Ectodermal cell (in vitro differentiated cells): ENCODE results near the gene GBGT1. TPM values are rescaled to one million over a fixed set of nuclear protein-coding genes. Genes with fewer than 3 reads are reported as not detected.
"Not testable (repeated sequence)": the region's sequence is repeated elsewhere in the genome, so short reads cannot be mapped to it uniquely, and the experiment has no call there.

Experiments
- H3K27ac ChIP-seq: 2 replicates; pipeline ENCODE4 v1.7.0; 2013; ENCODE audit warnings: mild to moderate bottlenecking, low read depth, low read length; ENCODE audit not compliant: insufficient read depth, poor library complexity, severe bottlenecking
- H3K27me3 ChIP-seq: 2 replicates; pipeline ENCODE4 v1.7.0; 2013; ENCODE audit warnings: mild to moderate bottlenecking, low read length; ENCODE audit not compliant: insufficient read depth, control insufficient read depth, poor library complexity, severe bottlenecking
- H3K36me3 ChIP-seq: one replicate; pipeline ENCODE4 v1.7.0; 2013; ENCODE audit warnings: low read length; ENCODE audit not compliant: control insufficient read depth, insufficient read depth
- H3K4me1 ChIP-seq: one replicate; pipeline ENCODE4 v1.7.0; 2013; ENCODE audit warnings: low read length; ENCODE audit not compliant: control insufficient read depth, insufficient read depth
- H3K4me3 ChIP-seq: 2 replicates; pipeline ENCODE4 v1.7.0; 2013; ENCODE audit warnings: low read depth, low read length, control low read depth; ENCODE audit not compliant: insufficient read depth
- H3K9me3 ChIP-seq: 2 replicates; pipeline ENCODE4 v1.7.0; 2013; ENCODE audit warnings: mild to moderate bottlenecking, low read length, moderate library complexity; ENCODE audit not compliant: control insufficient read depth
- WGBS, 2 experiments: methylation state at CpG; one replicate each; pipeline ENCODE4 v1.1.7; 2013; ENCODE audit warnings: missing lambda C conversion rate in 2 of 2; 5-methylcytosine and 5-hydroxymethylcytosine counted together
- polyA plus RNA-seq, 4 experiments: library from polyadenylated mRNA; stranded (reverse); fragments of 50-300 nt; gene quantifications; one replicate each; pipeline ENCODE4 v1.2.3, GENCODE V29; 2013

The GBGT1 gene
- 2.1 TPM for polyA plus RNA-seq (2013, experiment 1 of 4)
- polyA plus RNA-seq (2013, experiment 2 of 4) = 2.2 TPM
- polyA plus RNA-seq (2013, experiment 3 of 4) = 1.5 TPM
- 2.8 TPM for polyA plus RNA-seq (2013, experiment 4 of 4)

DNA sequence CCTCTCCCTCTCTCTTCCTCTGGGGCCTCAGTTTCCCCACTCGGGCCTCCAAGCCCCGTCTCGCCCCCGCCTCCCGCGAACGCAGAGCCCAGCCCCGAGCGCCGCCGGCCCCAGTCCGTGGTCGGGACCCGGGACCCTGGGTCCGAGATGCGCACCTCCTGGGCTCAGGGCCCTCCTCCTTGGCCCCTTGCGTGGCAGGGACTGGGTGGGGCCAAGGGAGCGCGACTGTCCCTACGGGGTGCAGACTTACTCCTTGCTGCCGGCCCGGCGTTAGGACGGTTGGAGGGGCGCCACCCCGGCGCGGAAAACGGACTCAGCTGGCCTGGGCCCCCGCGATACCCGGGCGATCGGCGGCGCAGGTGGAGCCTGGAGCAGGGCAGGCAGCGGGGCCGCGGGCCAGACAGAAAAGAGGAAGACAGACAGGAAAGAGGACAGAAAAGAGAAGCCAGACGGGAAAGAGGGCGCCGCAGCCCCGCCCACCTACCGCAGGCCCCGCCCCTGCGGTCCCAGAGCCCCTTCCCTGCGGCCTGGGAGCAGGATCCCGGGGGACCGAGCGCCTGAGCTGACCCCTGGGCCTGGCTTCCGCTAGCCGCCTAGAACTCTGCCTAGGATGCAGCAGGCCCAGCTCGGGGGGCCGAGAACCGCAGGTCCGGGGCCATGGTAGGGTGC, at the start of gene GBGT1:
Gene GBGT1, minus strand, starts transcription at position 411 of the 669 bp plus-strand sequence. CDS start 1,502 bp downstream, outside the sequence.
- H3K4me3 ChIP-seq = peak within 1 kb of the TSS; percentile 47
- no peaks in the 10 kb centered on the region for H3K36me3 ChIP-seq
- peaks cover 34% of the 10 kb centered on the region for H3K27me3 ChIP-seq
- H3K27ac ChIP-seq = no peak within 1 kb of the TSS
- WGBS, 2 experiments = 6 to 7% methylated on average over 56 of the region's 56 CpGs
- H3K4me1 ChIP-seq = peaks cover 5% of the 10 kb centered on the region
- no peaks in the 10 kb centered on the region for H3K9me3 ChIP-seq

DNA sequence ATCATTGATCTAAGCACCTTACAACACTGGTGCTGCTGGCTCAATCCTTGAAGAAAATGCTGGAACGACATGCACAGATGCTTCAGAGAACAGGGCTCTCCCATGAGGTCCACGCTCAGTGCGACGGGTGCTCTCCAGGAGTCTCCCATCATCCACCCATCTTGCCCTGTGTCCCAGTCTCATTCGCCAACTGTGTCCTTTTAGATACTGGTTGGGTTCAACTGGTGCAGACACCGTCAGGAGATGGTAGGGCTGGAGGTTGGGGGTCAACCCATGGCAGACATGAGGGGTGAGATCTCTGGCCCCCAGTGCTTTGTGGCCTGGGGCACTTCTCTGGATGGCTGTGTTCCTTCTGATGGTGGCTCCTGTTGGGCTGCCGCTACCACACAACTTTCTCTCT, 46.9 kb upstream of the GBGT1 start:
- Histone ChIP-seq H3K9me3 (no peaks in the 10 kb centered on the region), H3K4me3 (no peak overlapping the region), H3K36me3 (no peaks in the 10 kb centered on the region), H3K27ac (no peak overlapping the region), H3K27me3 (peaks cover 14% of the 10 kb centered on the region), H3K4me1 (no peaks in the 10 kb centered on the region)
- 89 to 91% methylated on average over 7 of the region's 7 CpGs for WGBS, 2 experiments

DNA sequence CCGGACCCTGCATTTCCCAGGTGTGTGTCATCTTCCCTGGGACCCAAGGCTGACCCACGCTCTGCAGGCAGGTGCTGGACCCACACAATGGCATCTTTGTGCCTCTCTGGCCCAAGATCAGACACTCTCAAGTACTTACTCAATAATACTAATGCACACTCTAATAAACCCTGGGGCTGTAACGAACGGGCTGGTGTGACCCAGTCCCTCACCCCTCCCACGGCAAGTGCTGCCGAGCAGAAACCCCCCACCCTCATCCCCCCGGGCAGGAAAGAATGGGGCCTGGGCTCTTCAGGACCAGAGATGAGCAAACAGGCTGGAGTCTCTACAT, 46.5 kb upstream of the GBGT1 start:
- peaks cover 9% of the 10 kb centered on the region for H3K27me3 ChIP-seq
- H3K36me3 ChIP-seq = no peaks in the 10 kb centered on the region
- no peaks in the 10 kb centered on the region for H3K4me1 ChIP-seq
- no peak overlapping the region for H3K4me3 ChIP-seq
- H3K27ac ChIP-seq = no peak overlapping the region
- WGBS, 2 experiments = 71 to 74% methylated on average over 7 of the region's 7 CpGs
- no peaks in the 10 kb centered on the region for H3K9me3 ChIP-seq

DNA sequence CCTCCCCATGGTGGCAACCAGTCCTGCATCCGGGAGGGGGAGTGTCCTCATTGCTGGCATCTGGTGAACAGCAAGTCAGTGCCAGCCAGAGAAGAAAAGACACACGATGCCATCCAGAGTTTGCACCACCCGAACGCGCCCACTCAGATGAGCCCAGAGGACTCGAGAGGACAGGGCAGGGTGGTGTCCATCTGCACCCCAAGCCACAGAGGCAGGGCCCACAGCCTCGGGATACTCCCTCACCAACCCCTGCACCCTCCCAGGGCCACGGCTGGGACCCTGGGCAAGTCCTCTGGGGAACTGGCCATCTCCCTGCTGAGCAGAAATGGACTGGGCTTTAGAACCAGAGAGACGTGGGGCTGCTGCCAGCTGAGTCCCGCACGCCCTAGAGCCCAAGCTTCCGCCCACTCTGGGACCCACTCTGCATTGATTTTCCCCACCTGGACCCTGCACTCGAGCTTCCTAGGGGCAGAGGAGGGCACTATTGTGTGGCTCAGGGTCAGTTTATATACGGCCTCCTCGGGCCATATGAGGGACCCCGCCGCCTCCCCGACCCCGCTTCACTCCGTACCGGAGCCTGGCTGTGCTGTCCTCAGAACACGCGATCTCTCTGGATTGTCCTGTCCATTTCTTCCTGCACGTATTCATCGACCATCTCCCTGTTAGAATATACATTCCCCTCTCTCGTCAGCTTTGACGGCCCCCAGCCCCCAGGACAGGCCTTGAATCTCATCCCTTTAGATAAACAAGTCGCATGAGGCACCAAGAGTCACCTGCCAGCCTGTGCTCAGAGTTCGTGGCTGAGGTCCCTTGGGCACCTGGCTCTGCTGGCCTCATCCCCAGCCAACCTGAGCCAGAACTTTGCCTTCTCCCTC, 45.9 kb upstream of the GBGT1 start:
- H3K4me3 ChIP-seq, H3K27ac ChIP-seq, H3K4me1 ChIP-seq, H3K36me3 ChIP-seq, H3K9me3 ChIP-seq: not testable (repeated sequence)
- H3K27me3 ChIP-seq = peaks cover 12% of the 10 kb centered on the region
- 85 to 87% methylated on average over 29 of the region's 29 CpGs for WGBS, 2 experiments

DNA sequence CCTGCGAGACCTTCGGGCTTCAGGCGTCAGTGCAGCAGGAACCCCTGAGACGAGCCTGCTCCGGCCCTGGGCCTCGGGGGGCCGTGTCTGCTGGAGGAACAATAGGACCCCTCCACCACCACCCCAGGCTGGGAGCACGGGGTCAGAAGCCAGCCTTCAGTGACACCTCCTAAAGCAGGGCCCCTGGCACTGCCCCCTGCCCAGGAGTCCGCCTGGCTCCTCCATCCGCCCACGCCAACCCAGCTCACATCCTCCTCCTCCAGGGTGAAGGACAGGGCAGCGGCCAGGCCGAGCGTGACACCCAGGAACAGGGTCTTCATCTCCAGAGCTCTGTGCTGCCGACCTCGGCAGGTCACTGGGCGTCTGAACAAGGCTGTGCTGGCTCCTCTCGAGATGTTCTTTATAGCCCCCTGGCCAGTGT, 45.2 kb upstream of the GBGT1 start, which contains the start of gene OBP2B:
Gene OBP2B, minus strand, starts transcription at position 371 of the 421 bp plus-strand sequence. Its CDS starts 51 bp downstream, at position 320.
- H3K9me3 ChIP-seq, H3K4me3 ChIP-seq, H3K36me3 ChIP-seq, H3K27ac ChIP-seq, H3K4me1 ChIP-seq: not testable (repeated sequence)
- 40 to 80% methylated on average over 1 of the region's 18 CpGs for WGBS, 2 experiments
- peaks cover 12% of the 10 kb centered on the region for H3K27me3 ChIP-seq

DNA sequence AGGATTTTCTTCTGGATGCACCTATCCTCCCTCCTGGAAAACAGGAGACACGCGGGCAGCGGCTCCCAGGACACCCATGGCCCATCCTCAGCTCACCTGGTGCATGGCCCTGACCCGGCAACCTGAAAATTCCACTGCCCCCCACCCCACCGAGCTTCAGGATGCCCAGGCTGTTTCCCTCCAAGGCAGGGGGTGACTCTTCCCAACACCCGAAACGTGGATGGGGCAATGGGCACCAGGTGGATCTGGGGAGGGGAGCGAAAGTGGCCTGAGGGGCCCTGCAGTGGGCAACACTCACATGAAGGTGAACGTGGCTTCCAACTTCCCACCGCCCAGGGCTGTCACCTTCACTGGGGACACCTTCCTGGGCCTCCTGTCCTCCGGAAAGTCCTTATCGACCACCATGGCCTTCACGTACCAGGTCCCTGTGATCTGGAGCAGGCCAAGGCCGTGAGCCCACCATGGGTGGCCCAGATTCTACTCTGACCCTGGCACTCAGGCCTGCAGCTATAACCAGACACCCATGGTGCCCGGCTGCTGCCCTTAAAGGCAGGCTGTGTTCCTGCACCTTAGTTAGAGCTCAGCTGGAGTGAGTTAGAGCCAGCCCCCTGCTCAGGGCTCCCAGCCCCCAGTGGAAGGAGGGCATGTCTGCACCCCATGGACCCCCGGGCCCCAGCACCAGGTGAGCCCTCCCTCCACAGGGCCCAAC, 44.6 kb upstream of the GBGT1 start:
- peaks cover 12% of the 10 kb centered on the region for H3K27me3 ChIP-seq
- H3K27ac ChIP-seq, H3K36me3 ChIP-seq, H3K4me1 ChIP-seq, H3K4me3 ChIP-seq, H3K9me3 ChIP-seq: not testable (repeated sequence)
- 87 to 95% methylated on average over 11 of the region's 16 CpGs for WGBS, 2 experiments

DNA sequence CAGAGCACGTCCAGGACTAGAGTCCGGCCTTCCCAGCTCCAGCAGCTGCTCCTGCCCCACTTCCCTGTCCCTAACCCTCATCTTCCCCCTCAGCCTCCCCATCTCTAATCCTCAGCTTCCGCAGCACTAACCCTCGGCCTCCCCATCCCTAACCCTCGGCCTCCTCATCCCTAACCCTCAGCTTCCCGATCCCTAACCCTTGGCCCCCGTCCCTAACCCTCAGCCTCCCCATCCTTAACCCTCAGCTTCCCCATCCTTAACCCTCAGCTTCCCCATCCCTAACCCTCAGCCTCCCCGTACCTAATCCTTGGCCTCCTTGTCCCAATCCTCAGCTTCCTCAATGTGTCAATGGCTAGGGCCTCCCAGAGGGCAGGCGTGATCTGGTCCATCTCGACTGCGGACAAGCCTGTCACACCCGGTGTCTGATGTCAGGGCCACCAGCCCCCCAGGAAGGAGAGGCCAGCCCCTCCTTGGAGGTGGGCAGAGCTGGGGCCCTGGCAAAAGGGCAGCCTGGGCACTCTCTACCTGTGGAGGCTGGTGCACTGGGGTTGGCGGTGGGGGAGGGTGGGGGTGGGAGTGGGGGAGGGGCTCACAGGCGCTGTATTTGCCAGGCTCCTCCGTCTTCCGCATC, 43.9 kb upstream of the GBGT1 start:
- Histone ChIP-seq H3K27me3 (peaks cover 12% of the 10 kb centered on the region), H3K27ac (no peak overlapping the region), H3K4me1 (no peaks in the 10 kb centered on the region), H3K9me3 (no peaks in the 10 kb centered on the region), H3K4me3 (no peak overlapping the region), H3K36me3 (no peaks in the 10 kb centered on the region)
- WGBS, 2 experiments = 86 to 87% methylated on average over 15 of the region's 16 CpGs

DNA sequence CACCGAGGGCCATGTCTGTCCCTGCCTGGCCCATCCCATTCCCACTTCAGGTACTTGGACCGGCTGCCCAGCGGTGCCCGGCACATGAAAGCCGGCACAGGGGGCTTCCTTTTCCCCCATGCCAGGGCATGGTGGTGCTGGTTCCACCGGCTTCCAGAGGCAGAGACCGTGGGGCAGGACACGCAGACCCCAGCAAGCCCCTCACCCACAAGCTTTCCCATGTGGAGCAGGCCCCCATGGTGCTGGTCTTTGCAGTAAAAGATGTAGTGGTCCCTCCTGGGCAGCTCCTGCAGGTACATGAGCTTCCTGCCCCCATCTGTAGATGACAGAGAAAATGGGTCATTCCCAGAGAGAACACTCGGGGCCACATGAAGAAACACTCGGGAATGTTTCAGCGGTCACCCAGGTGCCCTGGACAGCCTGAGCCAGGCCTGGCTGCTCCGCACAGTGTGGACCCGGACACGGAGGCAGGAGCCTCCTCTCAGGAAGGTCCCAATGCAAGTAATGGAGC, 43.4 kb upstream of the GBGT1 start:
- H3K27me3 ChIP-seq = peaks cover 12% of the 10 kb centered on the region
- no peak overlapping the region for H3K4me3 ChIP-seq
- 90 to 94% methylated on average over 14 of the region's 14 CpGs for WGBS, 2 experiments

DNA sequence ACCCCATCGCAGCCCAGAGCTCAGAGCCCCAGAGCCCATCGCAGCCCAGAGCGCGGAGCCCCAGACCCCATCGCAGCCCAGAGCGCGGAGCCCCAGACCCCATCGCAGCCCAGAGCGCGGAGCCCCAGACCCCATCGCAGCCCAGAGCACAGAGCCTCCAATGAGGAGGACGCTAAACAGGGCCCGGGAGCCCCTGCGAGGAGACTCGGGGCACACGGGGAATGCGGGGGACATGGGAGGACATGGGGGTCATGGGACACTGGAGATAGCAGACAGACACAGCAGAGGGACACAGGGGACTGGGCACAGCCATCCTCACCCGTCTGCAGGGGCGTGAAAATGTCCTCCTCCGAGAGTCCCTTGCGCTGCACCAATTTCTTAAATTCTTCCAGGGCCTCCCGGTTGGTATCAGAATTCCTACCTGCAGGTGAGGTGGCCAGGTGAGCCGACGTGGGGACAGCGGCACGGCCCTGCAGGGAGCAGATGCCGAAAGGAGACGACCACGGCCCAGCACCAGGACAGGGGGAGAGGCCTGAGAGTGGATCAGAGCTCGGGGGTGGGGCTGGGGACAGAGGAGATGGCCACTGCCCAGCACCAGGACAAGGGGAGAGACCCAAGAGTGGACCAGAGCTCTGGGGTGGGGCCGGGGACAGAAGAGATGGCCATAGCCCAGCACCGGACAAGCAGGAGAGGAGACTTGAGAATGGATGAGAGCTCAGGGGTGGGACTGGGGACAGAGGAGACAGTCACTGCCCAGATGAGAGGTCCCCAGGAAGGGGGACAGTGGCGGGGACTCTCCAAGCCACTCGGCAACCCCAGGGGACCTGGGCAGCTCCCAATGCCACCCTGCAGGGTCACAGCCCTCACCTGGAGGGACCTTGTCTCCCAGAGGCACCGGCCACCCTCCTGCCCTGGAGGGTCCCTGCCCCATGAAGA, 42.5 kb upstream of the GBGT1 start:
- 89 to 91% methylated on average over 35 of the region's 35 CpGs for WGBS, 2 experiments
- Histone ChIP-seq H3K4me3 (no peak overlapping the region), H3K27ac (no peak overlapping the region), H3K4me1 (no peaks in the 10 kb centered on the region), H3K36me3 (no peaks in the 10 kb centered on the region), H3K9me3 (no peaks in the 10 kb centered on the region), H3K27me3 (peaks cover 10% of the 10 kb centered on the region)

More for the DNA sequence above, 43.4 kb upstream of the GBGT1 start:
- Histone ChIP-seq H3K9me3 (no peaks in the 10 kb centered on the region), H3K4me1 (no peaks in the 10 kb centered on the region), H3K36me3 (no peaks in the 10 kb centered on the region), H3K27ac (no peak overlapping the region)
